WTC11 (cell line): ENCODE results near the gene STARD9. TPM values are rescaled to one million over a fixed set of nuclear protein-coding genes. Genes with fewer than 3 reads are reported as not detected.

ENCODE experiments used
- ATAC-seq: fragments of 200-7000 bp; cut with Tn5 transposase; 2 replicates; pipeline ENCODE4 v1.10.0; 2021; ENCODE audit warnings: mild to moderate bottlenecking, moderate library complexity
- CTCF ChIA-PET: fragments of 300-600 bp; sonication (Branson Sonifier 250); formaldehyde crosslinking; loops from one replicate; lab custom pipeline; 2021; ENCODE audit warnings: antibody characterized with exemption; lab: Charles Lee
- POLR2A ChIA-PET: fragments of 350-600 bp; sonication (Branson Sonifier 250); formaldehyde crosslinking; loops from one replicate; lab custom pipeline; 2021; ENCODE audit warnings: antibody characterized with exemption; lab: Charles Lee
- DNase-seq: peaks from one replicate; pipeline ENCODE4 v3.0.0; 2021; ENCODE audit warnings: low spot score
- H3K27ac Mint-ChIP-seq: 2 replicates; pipeline ENCODE4 v1.8.0; 2021; ENCODE audit warnings: mixed read lengths
- H3K27me3 Mint-ChIP-seq: 2 replicates; pipeline ENCODE4 v1.8.0; 2021; ENCODE audit warnings: low read depth, mild to moderate bottlenecking, moderate library complexity, mixed read lengths
- H3K36me3 Mint-ChIP-seq: 2 replicates; pipeline ENCODE4 v1.8.0; 2021; ENCODE audit warnings: mixed read lengths
- H3K4me1 Mint-ChIP-seq: 2 replicates; pipeline ENCODE4 v1.8.0; 2022; ENCODE audit warnings: mixed read lengths
- H3K4me3 Mint-ChIP-seq: 2 replicates; pipeline ENCODE4 v1.8.0; 2021; ENCODE audit warnings: mild to moderate bottlenecking, moderate library complexity, mixed read lengths
- H3K9me3 Mint-ChIP-seq: 2 replicates; pipeline ENCODE4 v1.8.0; 2021; ENCODE audit warnings: mixed read lengths
- CREB1 ChIP-seq: sonication (generic); formaldehyde crosslinking; IDR thresholded peaks from 2 replicates; pipeline ENCODE4 v1.8.0; 2023; ENCODE audit warnings: mild to moderate bottlenecking, missing genetic modification reagents
- CREM ChIP-seq: sonication (generic); formaldehyde crosslinking; IDR thresholded peaks from 2 replicates; pipeline ENCODE4 v1.8.1; 2022; ENCODE audit warnings: mild to moderate bottlenecking, missing genetic modification reagents, moderate library complexity
- ESRRA ChIP-seq: sonication (generic); formaldehyde crosslinking; IDR thresholded peaks from 2 replicates; pipeline ENCODE4 v1.8.1; 2022; ENCODE audit warnings: mild to moderate bottlenecking, missing genetic modification reagents, borderline replicate concordance
- FOXK1 ChIP-seq: sonication (generic); formaldehyde crosslinking; IDR thresholded peaks from 2 replicates; pipeline ENCODE4 v1.8.0; 2022; ENCODE audit warnings: mild to moderate bottlenecking, moderate library complexity, missing genetic modification reagents
- GTF2I ChIP-seq: fragments of 250-450 bp; sonication (Bioruptor Pico); conservative IDR thresholded peaks from 2 replicates; pipeline ENCODE4 v1.4.0; 2021; ENCODE audit warnings: mild to moderate bottlenecking
- KAT7 ChIP-seq: sonication (generic); formaldehyde crosslinking; IDR thresholded peaks from 2 replicates; pipeline ENCODE4 v1.8.1; 2023; ENCODE audit warnings: missing genetic modification reagents, mild to moderate bottlenecking, borderline replicate concordance
- NR3C1 ChIP-seq: sonication (generic); formaldehyde crosslinking; conservative IDR thresholded peaks from 2 replicates; pipeline ENCODE4 v1.8.1; 2023; ENCODE audit warnings: low read depth, mild to moderate bottlenecking, missing genetic modification reagents
- SMAD3 ChIP-seq: sonication (generic); formaldehyde crosslinking; IDR thresholded peaks from 2 replicates; pipeline ENCODE4 v1.8.0; 2022; ENCODE audit warnings: missing genetic modification reagents, mild to moderate bottlenecking, borderline replicate concordance
- SP1 ChIP-seq: sonication (generic); formaldehyde crosslinking; conservative IDR thresholded peaks from 2 replicates; pipeline ENCODE4 v1.8.1; 2022; ENCODE audit warnings: missing genetic modification reagents
- ZNF416 ChIP-seq: fragments of 250-450 bp; sonication (Bioruptor Pico); IDR thresholded peaks from 2 replicates; pipeline ENCODE4 v1.9.0; 2021; ENCODE audit warnings: mild to moderate bottlenecking, inconsistent platforms
- total RNA-seq: library from RNA; stranded (reverse); gene quantifications from 3 replicates; pipeline ENCODE4 v1.2.3, GENCODE V29; 2021
- TF ChIP-seq, protein P1 (sequence below): sonication (generic); formaldehyde crosslinking; IDR thresholded peaks from 2 replicates; pipeline ENCODE4 v1.8.0; 2023; ENCODE audit warnings: missing genetic modification reagents, mild to moderate bottlenecking, borderline replicate concordance
- TF ChIP-seq, protein P2 (sequence below): sonication (generic); formaldehyde crosslinking; IDR thresholded peaks from 2 replicates; pipeline ENCODE4 v1.8.1; 2022; ENCODE audit warnings: low read depth, missing genetic modification reagents, borderline replicate concordance
- TF ChIP-seq, protein P3 (sequence below): sonication (generic); formaldehyde crosslinking; IDR thresholded peaks from 2 replicates; pipeline ENCODE4 v1.8.1; 2023; ENCODE audit warnings: mild to moderate bottlenecking, missing genetic modification reagents, moderate library complexity
- TF ChIP-seq, protein P4 (sequence below): sonication (generic); formaldehyde crosslinking; IDR thresholded peaks from 2 replicates; pipeline ENCODE4 v1.8.0; 2022; ENCODE audit warnings: mild to moderate bottlenecking, missing genetic modification reagents
- TF ChIP-seq, protein P5 (sequence below): sonication (generic); formaldehyde crosslinking; conservative IDR thresholded peaks from 2 replicates; pipeline ENCODE4 v1.8.1; 2022; ENCODE audit warnings: mild to moderate bottlenecking, missing genetic modification reagents
- TF ChIP-seq, protein P6 (sequence below): sonication (generic); formaldehyde crosslinking; conservative IDR thresholded peaks from 2 replicates; pipeline ENCODE4 v1.8.1; 2023; ENCODE audit warnings: mild to moderate bottlenecking, low read depth, missing genetic modification reagents, moderate library complexity
- TF ChIP-seq, protein P7 (sequence below): sonication (generic); formaldehyde crosslinking; IDR thresholded peaks from 2 replicates; pipeline ENCODE4 v1.8.0; 2023; ENCODE audit warnings: missing genetic modification reagents

STARD9 gene
- total RNA-seq, 1 experiment from 2014 or later, result 5.7 TPM

DNA sequence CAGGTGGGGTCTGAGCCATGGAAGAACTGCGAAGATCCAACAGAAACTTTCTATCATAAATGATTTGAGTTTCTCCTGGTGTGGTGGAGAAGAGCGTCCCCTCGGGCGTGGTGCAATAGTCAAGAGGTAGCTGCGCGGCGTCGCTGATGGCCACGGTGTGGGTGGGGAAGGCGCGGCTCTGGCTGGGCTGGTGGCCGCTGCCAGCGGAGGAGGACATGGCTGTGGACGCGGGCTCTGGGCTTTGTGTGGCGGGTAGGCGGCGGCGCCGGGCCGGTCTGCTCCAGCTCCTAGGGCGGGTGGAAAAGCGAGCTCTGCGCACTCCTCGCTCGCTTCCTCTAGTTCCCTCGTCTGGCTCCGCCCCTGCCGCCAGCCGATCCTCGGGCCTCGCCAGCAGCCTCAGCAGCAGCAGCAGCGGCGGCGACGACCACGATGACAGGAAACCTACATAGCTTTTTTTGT lies 5.9 kb downstream of the STARD9 start (continued):
- TF ChIP-seq, protein P1, sequence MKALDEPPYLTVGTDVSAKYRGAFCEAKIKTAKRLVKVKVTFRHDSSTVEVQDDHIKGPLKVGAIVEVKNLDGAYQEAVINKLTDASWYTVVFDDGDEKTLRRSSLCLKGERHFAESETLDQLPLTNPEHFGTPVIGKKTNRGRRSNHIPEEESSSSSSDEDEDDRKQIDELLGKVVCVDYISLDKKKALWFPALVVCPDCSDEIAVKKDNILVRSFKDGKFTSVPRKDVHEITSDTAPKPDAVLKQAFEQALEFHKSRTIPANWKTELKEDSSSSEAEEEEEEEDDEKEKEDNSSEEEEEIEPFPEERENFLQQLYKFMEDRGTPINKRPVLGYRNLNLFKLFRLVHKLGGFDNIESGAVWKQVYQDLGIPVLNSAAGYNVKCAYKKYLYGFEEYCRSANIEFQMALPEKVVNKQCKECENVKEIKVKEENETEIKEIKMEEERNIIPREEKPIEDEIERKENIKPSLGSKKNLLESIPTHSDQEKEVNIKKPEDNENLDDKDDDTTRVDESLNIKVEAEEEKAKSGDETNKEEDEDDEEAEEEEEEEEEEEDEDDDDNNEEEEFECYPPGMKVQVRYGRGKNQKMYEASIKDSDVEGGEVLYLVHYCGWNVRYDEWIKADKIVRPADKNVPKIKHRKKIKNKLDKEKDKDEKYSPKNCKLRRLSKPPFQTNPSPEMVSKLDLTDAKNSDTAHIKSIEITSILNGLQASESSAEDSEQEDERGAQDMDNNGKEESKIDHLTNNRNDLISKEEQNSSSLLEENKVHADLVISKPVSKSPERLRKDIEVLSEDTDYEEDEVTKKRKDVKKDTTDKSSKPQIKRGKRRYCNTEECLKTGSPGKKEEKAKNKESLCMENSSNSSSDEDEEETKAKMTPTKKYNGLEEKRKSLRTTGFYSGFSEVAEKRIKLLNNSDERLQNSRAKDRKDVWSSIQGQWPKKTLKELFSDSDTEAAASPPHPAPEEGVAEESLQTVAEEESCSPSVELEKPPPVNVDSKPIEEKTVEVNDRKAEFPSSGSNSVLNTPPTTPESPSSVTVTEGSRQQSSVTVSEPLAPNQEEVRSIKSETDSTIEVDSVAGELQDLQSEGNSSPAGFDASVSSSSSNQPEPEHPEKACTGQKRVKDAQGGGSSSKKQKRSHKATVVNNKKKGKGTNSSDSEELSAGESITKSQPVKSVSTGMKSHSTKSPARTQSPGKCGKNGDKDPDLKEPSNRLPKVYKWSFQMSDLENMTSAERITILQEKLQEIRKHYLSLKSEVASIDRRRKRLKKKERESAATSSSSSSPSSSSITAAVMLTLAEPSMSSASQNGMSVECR, result 0 out of 2 replicates have a peak, but pooled peaks have one; percentile 24
- TF ChIP-seq KAT7 (CRISPR knock-in tag), result 0 out of 2 replicates have a peak, but pooled peaks have one; percentile 35
- TF ChIP-seq SMAD3 (CRISPR knock-in tag), result no peak

DNA sequence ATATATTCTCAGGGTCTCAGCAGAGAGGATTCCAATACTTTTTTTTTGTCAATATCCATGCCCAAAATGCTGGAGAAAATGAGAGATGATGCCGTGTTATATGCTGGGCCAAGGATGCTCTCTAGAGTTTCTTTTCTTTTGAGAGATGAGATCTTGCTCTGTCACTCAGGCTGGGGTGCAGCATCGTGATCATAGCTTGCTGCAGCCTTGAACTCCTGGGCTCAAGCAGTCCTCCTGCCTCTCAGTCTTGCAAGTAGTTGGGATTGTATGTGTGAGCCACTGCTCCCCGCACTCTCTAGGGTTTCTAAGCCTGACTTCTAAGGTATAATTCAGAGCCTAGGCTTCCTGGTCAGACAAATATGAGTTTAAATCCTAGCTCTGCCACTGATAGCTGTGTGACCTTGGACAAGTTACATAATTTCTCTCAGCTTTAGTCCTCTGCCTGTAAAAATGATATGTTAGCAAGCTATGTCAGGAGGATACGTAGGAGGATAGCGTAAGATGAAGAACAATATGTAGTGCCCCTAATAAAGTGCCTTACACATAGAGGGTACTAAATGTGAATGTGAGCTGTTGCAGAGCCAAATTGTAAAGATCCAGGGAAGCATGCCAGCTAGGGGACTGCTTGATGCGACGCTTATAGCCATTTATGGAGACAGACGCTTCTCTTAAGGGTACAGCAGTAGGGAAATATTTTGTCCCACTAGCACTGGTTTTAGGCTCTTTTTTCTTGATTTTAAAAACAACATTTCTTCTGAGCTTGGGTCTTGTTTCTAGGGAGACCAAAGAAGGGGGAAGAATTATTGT lies 7.4 kb downstream of the STARD9 start:
- no peak for TF ChIP-seq NR3C1 (CRISPR knock-in tag)
- H3K36me3 Mint-ChIP-seq, result no peaks in the 10 kb centered on the region
- H3K27me3 Mint-ChIP-seq, result peaks cover 56% of the 10 kb centered on the region
- CTCF ChIA-PET, result interaction anchor here (0.9 to 2.0 kb wide), 4 partner anchors 9 to 67 kb away, joined by 4 to 10 read pairs (median 6); no protein-coding TSS in a partner anchor
- no peak overlapping the region for H3K4me3 Mint-ChIP-seq
- H3K27ac Mint-ChIP-seq, result peak overlapping the region; percentile 54; the same call in 1 of the 2 replicates
- POLR2A ChIA-PET, result interaction anchor here (1.1 to 1.9 kb wide), 2 partner anchors 8 to 51 kb away, joined by 3 to 10 read pairs; partner anchors contain the start of gene STARD9
- DNase-seq (no peak), ATAC-seq (no peak)
- no peaks in the 10 kb centered on the region for H3K9me3 Mint-ChIP-seq
- H3K4me1 Mint-ChIP-seq, result peaks cover 33% of the 10 kb centered on the region

DNA sequence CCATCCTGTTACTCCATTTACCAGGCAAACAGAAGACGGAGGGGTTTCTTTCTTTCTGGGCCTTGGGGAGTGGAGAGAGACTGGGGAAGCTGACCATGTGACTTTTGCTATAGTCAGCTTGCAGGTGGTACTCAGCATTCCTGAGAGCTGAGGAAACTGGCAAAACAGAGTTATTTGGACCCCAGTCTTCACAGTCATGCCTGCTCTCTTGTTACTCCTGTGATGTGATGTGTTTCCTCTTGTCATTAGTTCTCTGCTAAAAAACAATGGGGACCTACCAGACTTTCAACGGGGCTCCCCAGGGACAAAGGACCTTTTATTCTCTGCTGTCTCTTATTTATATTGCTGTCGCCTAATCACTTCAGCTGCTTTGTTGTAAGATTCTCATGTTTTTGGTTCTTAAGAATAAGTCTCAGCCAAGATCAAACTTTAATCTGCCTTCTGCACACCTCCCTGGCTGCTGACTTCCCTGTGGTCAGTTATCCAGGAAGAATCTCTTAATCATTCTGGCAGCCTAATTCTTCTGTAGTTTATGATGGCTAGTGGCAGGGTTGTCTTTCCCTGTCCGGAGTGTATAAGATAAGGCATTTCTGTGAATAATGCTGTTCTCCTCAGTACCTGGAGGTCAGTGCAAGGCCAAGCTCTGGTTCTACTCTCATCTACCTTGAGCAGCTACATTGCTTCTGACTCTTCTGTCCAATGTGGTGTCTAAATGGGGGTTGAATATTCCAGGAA lies 8.8 kb downstream of the STARD9 start:
- DNase-seq, result no peak
- Mint-ChIP-seq H3K4me3 (no peak overlapping the region), H3K4me1 (peaks cover 33% of the 10 kb centered on the region), H3K27me3 (peaks cover 42% of the 10 kb centered on the region), H3K9me3 (no peaks in the 10 kb centered on the region), H3K27ac (peak overlapping the region; percentile 55), H3K36me3 (no peaks in the 10 kb centered on the region)
- ChIA-PET POLR2A (interaction anchor here (1.0 to 1.9 kb wide), 3 partner anchors 9 to 89 kb away, joined by 3 to 10 read pairs (median 3); partner anchors contain the start of genes SNAP23 and STARD9), CTCF (interaction anchor here (0.9 to 1.6 kb wide), 2 partner anchors 7 to 35 kb away, joined by 4 to 8 read pairs; no protein-coding TSS in a partner anchor)
- peak; percentile 64 for ATAC-seq
- TF ChIP-seq, protein P2, sequence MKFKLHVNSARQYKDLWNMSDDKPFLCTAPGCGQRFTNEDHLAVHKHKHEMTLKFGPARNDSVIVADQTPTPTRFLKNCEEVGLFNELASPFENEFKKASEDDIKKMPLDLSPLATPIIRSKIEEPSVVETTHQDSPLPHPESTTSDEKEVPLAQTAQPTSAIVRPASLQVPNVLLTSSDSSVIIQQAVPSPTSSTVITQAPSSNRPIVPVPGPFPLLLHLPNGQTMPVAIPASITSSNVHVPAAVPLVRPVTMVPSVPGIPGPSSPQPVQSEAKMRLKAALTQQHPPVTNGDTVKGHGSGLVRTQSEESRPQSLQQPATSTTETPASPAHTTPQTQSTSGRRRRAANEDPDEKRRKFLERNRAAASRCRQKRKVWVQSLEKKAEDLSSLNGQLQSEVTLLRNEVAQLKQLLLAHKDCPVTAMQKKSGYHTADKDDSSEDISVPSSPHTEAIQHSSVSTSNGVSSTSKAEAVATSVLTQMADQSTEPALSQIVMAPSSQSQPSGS (CRISPR knock-in tag), result no peak
- TF ChIP-seq NR3C1 (CRISPR knock-in tag), result no peak
- TF ChIP-seq GTF2I (CRISPR knock-in tag), result no peak
- TF ChIP-seq, protein P3, sequence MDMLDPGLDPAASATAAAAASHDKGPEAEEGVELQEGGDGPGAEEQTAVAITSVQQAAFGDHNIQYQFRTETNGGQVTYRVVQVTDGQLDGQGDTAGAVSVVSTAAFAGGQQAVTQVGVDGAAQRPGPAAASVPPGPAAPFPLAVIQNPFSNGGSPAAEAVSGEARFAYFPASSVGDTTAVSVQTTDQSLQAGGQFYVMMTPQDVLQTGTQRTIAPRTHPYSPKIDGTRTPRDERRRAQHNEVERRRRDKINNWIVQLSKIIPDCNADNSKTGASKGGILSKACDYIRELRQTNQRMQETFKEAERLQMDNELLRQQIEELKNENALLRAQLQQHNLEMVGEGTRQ, result peak; percentile 68
- no peak for TF ChIP-seq SP1 (CRISPR knock-in tag)
- TF ChIP-seq, protein P4, sequence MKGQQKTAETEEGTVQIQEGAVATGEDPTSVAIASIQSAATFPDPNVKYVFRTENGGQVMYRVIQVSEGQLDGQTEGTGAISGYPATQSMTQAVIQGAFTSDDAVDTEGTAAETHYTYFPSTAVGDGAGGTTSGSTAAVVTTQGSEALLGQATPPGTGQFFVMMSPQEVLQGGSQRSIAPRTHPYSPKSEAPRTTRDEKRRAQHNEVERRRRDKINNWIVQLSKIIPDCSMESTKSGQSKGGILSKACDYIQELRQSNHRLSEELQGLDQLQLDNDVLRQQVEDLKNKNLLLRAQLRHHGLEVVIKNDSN, result peak; percentile 36; the same call in 1 of the 2 replicates
- no peak for TF ChIP-seq ZNF416 (CRISPR knock-in tag)
- no peak for TF ChIP-seq KAT7 (CRISPR knock-in tag)
- TF ChIP-seq CREM (CRISPR knock-in tag), result no peak
- no peak for TF ChIP-seq CREB1 (CRISPR knock-in tag)
- TF ChIP-seq, protein P5, sequence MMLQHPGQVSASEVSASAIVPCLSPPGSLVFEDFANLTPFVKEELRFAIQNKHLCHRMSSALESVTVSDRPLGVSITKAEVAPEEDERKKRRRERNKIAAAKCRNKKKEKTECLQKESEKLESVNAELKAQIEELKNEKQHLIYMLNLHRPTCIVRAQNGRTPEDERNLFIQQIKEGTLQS, result no peak
- TF ChIP-seq, protein P6, sequence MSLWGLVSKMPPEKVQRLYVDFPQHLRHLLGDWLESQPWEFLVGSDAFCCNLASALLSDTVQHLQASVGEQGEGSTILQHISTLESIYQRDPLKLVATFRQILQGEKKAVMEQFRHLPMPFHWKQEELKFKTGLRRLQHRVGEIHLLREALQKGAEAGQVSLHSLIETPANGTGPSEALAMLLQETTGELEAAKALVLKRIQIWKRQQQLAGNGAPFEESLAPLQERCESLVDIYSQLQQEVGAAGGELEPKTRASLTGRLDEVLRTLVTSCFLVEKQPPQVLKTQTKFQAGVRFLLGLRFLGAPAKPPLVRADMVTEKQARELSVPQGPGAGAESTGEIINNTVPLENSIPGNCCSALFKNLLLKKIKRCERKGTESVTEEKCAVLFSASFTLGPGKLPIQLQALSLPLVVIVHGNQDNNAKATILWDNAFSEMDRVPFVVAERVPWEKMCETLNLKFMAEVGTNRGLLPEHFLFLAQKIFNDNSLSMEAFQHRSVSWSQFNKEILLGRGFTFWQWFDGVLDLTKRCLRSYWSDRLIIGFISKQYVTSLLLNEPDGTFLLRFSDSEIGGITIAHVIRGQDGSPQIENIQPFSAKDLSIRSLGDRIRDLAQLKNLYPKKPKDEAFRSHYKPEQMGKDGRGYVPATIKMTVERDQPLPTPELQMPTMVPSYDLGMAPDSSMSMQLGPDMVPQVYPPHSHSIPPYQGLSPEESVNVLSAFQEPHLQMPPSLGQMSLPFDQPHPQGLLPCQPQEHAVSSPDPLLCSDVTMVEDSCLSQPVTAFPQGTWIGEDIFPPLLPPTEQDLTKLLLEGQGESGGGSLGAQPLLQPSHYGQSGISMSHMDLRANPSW, result no peak
- TF ChIP-seq, protein P7, sequence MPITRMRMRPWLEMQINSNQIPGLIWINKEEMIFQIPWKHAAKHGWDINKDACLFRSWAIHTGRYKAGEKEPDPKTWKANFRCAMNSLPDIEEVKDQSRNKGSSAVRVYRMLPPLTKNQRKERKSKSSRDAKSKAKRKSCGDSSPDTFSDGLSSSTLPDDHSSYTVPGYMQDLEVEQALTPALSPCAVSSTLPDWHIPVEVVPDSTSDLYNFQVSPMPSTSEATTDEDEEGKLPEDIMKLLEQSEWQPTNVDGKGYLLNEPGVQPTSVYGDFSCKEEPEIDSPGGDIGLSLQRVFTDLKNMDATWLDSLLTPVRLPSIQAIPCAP (CRISPR knock-in tag), result no peak
- no peak for TF ChIP-seq ESRRA (CRISPR knock-in tag)
- no peak for TF ChIP-seq FOXK1 (CRISPR knock-in tag)
